H1 (cell line): ENCODE data around the gene VPS51. TPM values are rescaled to one million over a fixed set of nuclear protein-coding genes. Genes with fewer than 3 reads are reported as not detected.

Source experiments
- CTCF ChIA-PET: fragments of 300-600 bp; sonication (Branson Sonifier 250); formaldehyde crosslinking; loops from one replicate; lab custom pipeline; 2021; ENCODE audit not compliant: partially characterized antibody; lab: Charles Lee
- POLR2A ChIA-PET: fragments of 300-600 bp; sonication (Branson Sonifier 250); formaldehyde crosslinking; loops from one replicate; lab custom pipeline; 2021; ENCODE audit warnings: inconsistent platforms; ENCODE audit not compliant: partially characterized antibody; lab: Charles Lee
- DNase-seq, 2 experiments: peaks; one replicate each; pipeline versions ENCODE4 v3.0.0 to v3.0.0-alpha.2; 2010 to 2022; ENCODE audit warnings: low spot score in 2 of 2, low read depth in 1 of 2, mixed read lengths in 1 of 2
- FAIRE-seq: peaks from 2 replicates; lab custom pipeline; 2011; peaks lifted over from hg19 to GRCh38; lab: Jason Lieb, UNC
- H2AFZ ChIP-seq: 2 replicates; pipeline ENCODE4 v1.8.1; 2012; ENCODE audit warnings: low read length, inconsistent platforms
- H2AK5ac ChIP-seq: 2 replicates; pipeline ENCODE4 v1.6.1; 2013; ENCODE audit warnings: low read depth, low read length
- H2BK120ac ChIP-seq: replicated peaks from 2 replicates; pipeline ENCODE3; 2013; ENCODE audit warnings: low read depth, low read length, inconsistent platforms
- H2BK12ac ChIP-seq: 2 replicates; pipeline ENCODE4 v1.6.1; 2013; ENCODE audit warnings: low read depth, low read length
- H2BK15ac ChIP-seq: 2 replicates; pipeline ENCODE4 v1.6.1; 2013; ENCODE audit warnings: low read length
- H2BK20ac ChIP-seq: 2 replicates; pipeline ENCODE4 v1.6.1; 2013; ENCODE audit warnings: low read length
- H2BK5ac ChIP-seq: 2 replicates; pipeline ENCODE4 v1.6.1; 2013; ENCODE audit warnings: low read depth, low read length
- H3K14ac ChIP-seq: 2 replicates; pipeline ENCODE4 v1.6.1; 2013; ENCODE audit warnings: inconsistent platforms; ENCODE audit not compliant: insufficient read length
- H3K18ac ChIP-seq: 2 replicates; pipeline ENCODE4 v1.6.1; 2013; ENCODE audit warnings: low read length; ENCODE audit errors: extremely low read depth
- H3K23ac ChIP-seq: 2 replicates; pipeline ENCODE4 v1.6.1; 2013; ENCODE audit warnings: inconsistent platforms; ENCODE audit not compliant: insufficient read length
- H3K23me2 ChIP-seq: 2 replicates; pipeline ENCODE4 v1.6.1; 2013; ENCODE audit warnings: low read depth, low read length
- H3K27ac ChIP-seq: 2 replicates; pipeline ENCODE4 v1.6.1; 2011; ENCODE audit warnings: low read depth, low read length, inconsistent platforms
- H3K27me3 ChIP-seq, 4 experiments: replicated peaks in 1 of 4; 1 replicate in 1 of 4; 2 replicates in 3 of 4; pipeline versions ENCODE4 v1.6.1 to v1.8.1; 2011 to 2013; ENCODE audit warnings: low read length in 3 of 4, mild to moderate bottlenecking in 3 of 4, inconsistent platforms in 2 of 4, mixed read lengths in 2 of 4, moderate library complexity in 1 of 4; ENCODE audit not compliant: control insufficient read depth in 3 of 4, insufficient read depth in 3 of 4; ENCODE audit errors: extremely low read depth in 1 of 4
- H3K36me3 ChIP-seq, 4 experiments: 2 replicates each; pipeline versions ENCODE4 v1.6.1 to v1.8.1; 2011 to 2013; ENCODE audit warnings: mild to moderate bottlenecking in 4 of 4, low read length in 3 of 4, moderate library complexity in 2 of 4, control low read depth in 1 of 4, inconsistent platforms in 1 of 4; ENCODE audit not compliant: insufficient read depth in 4 of 4, control insufficient read depth in 2 of 4
- H3K4ac ChIP-seq: replicated peaks from 2 replicates; pipeline ENCODE3; 2013; ENCODE audit warnings: low read length, low read depth, mixed read lengths, inconsistent platforms; ENCODE audit not compliant: insufficient read length
- H3K4me1 ChIP-seq, 4 experiments: replicated peaks in 1 of 4; 1 replicate in 1 of 4; 2 replicates in 3 of 4; pipeline versions ENCODE4 v1.6.1 to v1.8.1; 2011 to 2013; ENCODE audit warnings: low read length in 3 of 4, inconsistent platforms in 2 of 4, mixed read lengths in 1 of 4; ENCODE audit not compliant: insufficient read depth in 4 of 4, control insufficient read depth in 3 of 4
- H3K4me2 ChIP-seq, 2 experiments: 2 replicates each; pipeline versions ENCODE4 v1.6.1 to v1.8.1; 2011 to 2013; ENCODE audit warnings: low read depth in 2 of 2, low read length in 2 of 2, control low read depth in 1 of 2, inconsistent platforms in 1 of 2, mild to moderate bottlenecking in 1 of 2; ENCODE audit not compliant: insufficient read depth in 1 of 2
- H3K4me3 ChIP-seq, 4 experiments: fragments of 200-600, 300-600 bp in 1 of 4; sonication (generic), shearing (Covaris generic), sonication (Bioruptor Twin) in 1 of 4; 2 replicates each; pipeline versions ENCODE4 v1.5.1 to v1.8.1; 2011 to 2016; ENCODE audit warnings: low read length in 4 of 4, low read depth in 3 of 4, control low read depth in 2 of 4, inconsistent platforms in 2 of 4, mild to moderate bottlenecking in 2 of 4, mixed read lengths in 1 of 4, moderate library complexity in 1 of 4; ENCODE audit not compliant: insufficient read depth in 2 of 4; ENCODE audit errors: extremely low read depth in 1 of 4
- H3K56ac ChIP-seq: replicated peaks from 2 replicates; pipeline ENCODE3; 2013; ENCODE audit warnings: low read depth, mild to moderate bottlenecking, mixed read lengths, low read length, inconsistent platforms; ENCODE audit not compliant: insufficient read length
- H3K79me1 ChIP-seq: 2 replicates; pipeline ENCODE4 v1.6.1; 2013; ENCODE audit warnings: low read depth, low read length, control low read depth
- H3K79me2 ChIP-seq, 2 experiments: 2 replicates each; pipeline versions ENCODE4 v1.6.1 to v1.8.1; 2012 to 2013; ENCODE audit warnings: low read length in 2 of 2, mild to moderate bottlenecking in 2 of 2, inconsistent platforms in 1 of 2; ENCODE audit not compliant: insufficient read depth in 2 of 2, control insufficient read depth in 1 of 2
- H3K9ac ChIP-seq, 4 experiments: replicated peaks in 1 of 4; 1 replicate in 1 of 4; 2 replicates in 3 of 4; pipeline versions ENCODE4 v1.6.1 to v1.8.1; 2011 to 2013; ENCODE audit warnings: low read depth in 3 of 4, low read length in 3 of 4, control low read depth in 2 of 4, mild to moderate bottlenecking in 2 of 4, moderate library complexity in 2 of 4, inconsistent platforms in 1 of 4; ENCODE audit errors: extremely low read depth in 1 of 4
- H3K9me3 ChIP-seq, 2 experiments: 2 replicates each; pipeline versions ENCODE4 v1.6.1 to v1.8.1; 2012 to 2013; ENCODE audit warnings: mild to moderate bottlenecking in 2 of 2, moderate library complexity in 2 of 2, control low read depth in 1 of 2, inconsistent platforms in 1 of 2, low read depth in 1 of 2, low read length in 1 of 2, mixed read lengths in 1 of 2; ENCODE audit not compliant: insufficient read depth in 2 of 2
- H4K20me1 ChIP-seq, 2 experiments: replicated peaks in 1 of 2; 2 replicates each; pipeline versions ENCODE3 to v1.8.1; 2011 to 2013; ENCODE audit warnings: inconsistent platforms in 2 of 2, low read length in 2 of 2, mild to moderate bottlenecking in 1 of 2; ENCODE audit not compliant: insufficient read depth in 2 of 2, control insufficient read depth in 1 of 2
- H4K5ac ChIP-seq: 2 replicates; pipeline ENCODE4 v1.6.1; 2013; ENCODE audit warnings: low read length, low read depth, mixed read lengths, inconsistent platforms; ENCODE audit not compliant: insufficient read length
- H4K8ac ChIP-seq: 2 replicates; pipeline ENCODE4 v1.8.0; 2013; ENCODE audit warnings: mild to moderate bottlenecking, moderate library complexity, low read length, inconsistent platforms; ENCODE audit not compliant: insufficient read depth; ENCODE audit errors: extremely low read depth
- H4K91ac ChIP-seq: replicated peaks from 2 replicates; pipeline ENCODE3; 2013; ENCODE audit warnings: low read length, mixed read lengths, inconsistent platforms; ENCODE audit not compliant: insufficient read length
- BCL11A ChIP-seq, 2 experiments: IDR thresholded peaks; one replicate each; pipeline ENCODE4 v1.6.1; 2011; ENCODE audit warnings: low read depth in 2 of 2, low read length in 2 of 2, mild to moderate bottlenecking in 2 of 2
- BRCA1 ChIP-seq: IDR thresholded peaks from 2 replicates; pipeline ENCODE4 v1.6.1; 2012; ENCODE audit warnings: low read depth, low read length, improper control_type of control experiment
- GABPA ChIP-seq: IDR thresholded peaks from 2 replicates; pipeline ENCODE4 v1.6.1; 2011; ENCODE audit warnings: mild to moderate bottlenecking, low read length, moderate library complexity, borderline replicate concordance; ENCODE audit not compliant: insufficient read depth
- HDAC2 ChIP-seq, 2 experiments: fragments of 300-600 bp in 1 of 2; sonication (generic) in 1 of 2; IDR thresholded peaks; 2 replicates each; pipeline ENCODE4 v1.6.1; 2011 to 2012; ENCODE audit warnings: low read depth in 2 of 2, low read length in 2 of 2, mild to moderate bottlenecking in 2 of 2, moderate library complexity in 2 of 2, borderline replicate concordance in 1 of 2, inconsistent platforms in 1 of 2
- MAFK ChIP-seq: IDR thresholded peaks from 2 replicates; pipeline ENCODE4 v1.6.1; 2012; ENCODE audit warnings: low read depth, mild to moderate bottlenecking, improper control_type of control experiment, low read length
- TCF12 ChIP-seq: IDR thresholded peaks from 2 replicates; pipeline ENCODE4 v1.6.1; 2011; ENCODE audit warnings: low read depth, mild to moderate bottlenecking, low read length
- TEAD4 ChIP-seq: IDR thresholded peaks from 2 replicates; pipeline ENCODE4 v1.6.1; 2012; ENCODE audit warnings: low read depth, low read length, inconsistent platforms, mixed read lengths
- WGBS, 2 experiments: shearing (Covaris generic) in 1 of 2; methylation state at CpG; one replicate each; pipeline versions ENCODE4 v1.1.6 to v1.1.7; 2013 to 2015; ENCODE audit warnings: low lambda C conversion rate in 2 of 2, mixed read lengths in 2 of 2, inconsistent platforms in 1 of 2, low coverage in 1 of 2, missing lambda C conversion rate in 1 of 2; ENCODE audit not compliant: insufficient replicate concordance in 2 of 2, insufficient coverage in 1 of 2, insufficient read length in 1 of 2; ENCODE audit errors: extremely low coverage in 1 of 2, missing lambda C conversion rate in 1 of 2; 5-methylcytosine and 5-hydroxymethylcytosine counted together
- polyA plus RNA-seq, 7 experiments: library from polyadenylated mRNA; depleted of rRNA in 3 of 7; stranded (reverse) in 5 of 7; unstranded in 2 of 7; fragments of >200 nt in 5 of 7; fragments of 200-250 nt in 2 of 7; gene quantifications; 1 replicate in 5 of 7; 2 replicates in 1 of 7; 4 replicates in 1 of 7; pipeline versions ENCODE4 v1.2.1 to v1.2.3, GENCODE V29; 2011 to 2013; ENCODE audit warnings: missing spikeins in 2 of 7, mixed read lengths in 2 of 7
- total RNA-seq: library from RNA; stranded (reverse); fragmentation: NEBNext Ultra II Directional; extraction: Animal tissue kit (Norgen Biotek cat#: 25700); gene quantifications from 2 replicates; pipeline ENCODE4 v1.2.1, GENCODE V29; 2021

Gene VPS51
- total and polyA plus RNA-seq, 2 of the 8 experiments (the other 6 are each of a cell fraction or from before 2014, with no cell fraction given) = 97.4 to 142 TPM

DNA sequence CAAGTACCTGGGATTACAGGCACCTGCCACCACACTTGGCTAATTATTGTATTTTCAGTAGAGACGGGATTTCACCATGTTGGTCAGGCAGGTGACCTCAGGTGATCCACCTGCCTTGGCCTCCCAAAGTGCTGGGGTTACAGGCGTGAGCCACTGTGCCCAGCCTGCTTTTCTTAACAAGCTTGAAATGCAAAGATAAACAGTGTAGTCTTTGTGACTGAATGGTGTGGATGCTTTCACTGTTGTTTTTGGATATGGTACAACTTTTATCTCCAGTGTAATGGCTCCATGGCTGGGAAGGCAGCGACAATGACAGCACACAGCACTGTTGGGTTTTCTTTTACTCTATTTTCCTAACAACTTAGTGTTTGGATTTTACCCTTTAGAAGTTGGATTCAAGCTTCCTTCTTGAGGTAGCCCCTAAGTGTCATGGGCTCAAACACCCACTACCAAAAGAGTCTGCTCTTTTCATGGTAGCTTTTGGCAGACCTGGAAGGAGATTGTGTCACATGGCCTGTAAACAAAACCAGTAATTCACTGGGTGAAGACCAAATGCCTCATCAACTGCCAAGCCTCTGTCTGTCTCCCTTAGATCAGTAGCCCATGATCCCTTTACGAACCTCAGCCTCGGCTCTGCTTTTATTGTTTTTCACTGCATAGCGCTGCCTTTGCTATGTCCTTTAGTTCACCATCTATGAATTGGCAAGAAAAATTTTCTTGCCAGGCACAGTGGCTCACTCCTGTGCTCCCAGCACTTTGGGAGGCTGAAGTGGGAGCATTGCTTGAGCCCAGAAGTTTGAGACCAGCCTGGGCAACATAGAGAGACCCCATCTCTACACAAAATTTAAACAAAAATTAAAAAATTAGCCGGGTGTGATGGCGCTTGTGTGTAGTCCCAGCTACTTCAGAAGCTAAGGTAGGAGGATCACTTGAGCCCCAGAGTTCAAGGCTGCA lies 6.4 kb downstream of the VPS51 start:
- no peak overlapping the region for H3K9ac ChIP-seq
- no peak overlapping the region for H2BK15ac ChIP-seq
- no peak overlapping the region for H3K4me2 ChIP-seq
- H3K56ac ChIP-seq = no peak overlapping the region
- no peak overlapping the region for H4K8ac ChIP-seq
- TF ChIP-seq HDAC2 (IDR thresholded peaks at IDR 0.05; ENCODE audit: borderline replicate concordance in 1 of 2, low read depth in 2 of 2, low read length in 2 of 2) = no peak
- TF ChIP-seq TEAD4 = no peak
- TF ChIP-seq MAFK = no peak
- no peak for TF ChIP-seq GABPA
- TF ChIP-seq BRCA1 = no peak
- TF ChIP-seq TCF12 = no peak
- no peak for TF ChIP-seq BCL11A (IDR thresholded peaks at IDR 0.05; ENCODE audit: low read depth in 2 of 2, low read length in 2 of 2)
- no peak overlapping the region for H2AFZ ChIP-seq
- WGBS, 2 experiments = 89% methylated on average over 8 of the region's 8 CpGs; no CpG with 5 or more reads in 1 of the 2 experiments
- ChIA-PET POLR2A (interaction anchor here (1.2 to 3.7 kb wide), 9 partner anchors 10 to 30 kb away, joined by 3 to 31 read pairs (median 5); partner anchors contain the start of genes FAU, MRPL49, TM7SF2 and ZNHIT2), CTCF (interaction anchor here (1.0 to 1.8 kb wide), 7 partner anchors 8 to 57 kb away, joined by 3 to 11 read pairs (median 3); partner anchors contain the start of genes TM7SF2 and ZNHIT2)
- no peak overlapping the region for H2BK12ac ChIP-seq
- no peak overlapping the region for H2BK20ac ChIP-seq
- H3K4me3 ChIP-seq = no peak overlapping the region
- peaks cover 0 to 8% of the 10 kb centered on the region in 2 experiments for H4K20me1 ChIP-seq
- no peak overlapping the region for H3K27ac ChIP-seq
- no peaks in the 10 kb centered on the region for H3K9me3 ChIP-seq
- H2BK120ac ChIP-seq = no peak overlapping the region
- H3K14ac ChIP-seq = no peak overlapping the region
- H3K4ac ChIP-seq = no peak overlapping the region
- H3K23me2 ChIP-seq = no peaks in the 10 kb centered on the region
- no peak overlapping the region for H4K5ac ChIP-seq
- FAIRE-seq (no peak), DNase-seq (no peak)
- no peak overlapping the region for H3K23ac ChIP-seq
- peaks cover 5% of the 10 kb centered on the region; the same call in 1 of the 2 replicates for H3K79me1 ChIP-seq
- H4K91ac ChIP-seq = no peak overlapping the region
- H2BK5ac ChIP-seq = no peak overlapping the region
- H2AK5ac ChIP-seq = no peak overlapping the region
- no peaks in the 10 kb centered on the region for H3K4me1 ChIP-seq
- peaks cover 0 to 6% of the 10 kb centered on the region in 2 experiments; a peak in 1 of 4 replicates for H3K79me2 ChIP-seq
- peaks cover 0 to 3% (median under 1%) of the 10 kb centered on the region in 4 experiments; a peak in 2 of 8 replicates for H3K36me3 ChIP-seq
- H3K27me3 ChIP-seq = no peaks in the 10 kb centered on the region
- H3K18ac ChIP-seq = no peak overlapping the region
